ENCODE results near the gene LRRC45.

Gene LRRC45

GRCh38 chr17:82012640-82013295, 10.3 kb upstream of the LRRC45 start:
- DNase-seq (ENCODE audit: low read depth in 1 of 2, low spot score in 1 of 2): no peak
- no peaks in the 10 kb centered on the region for H3K27me3 ChIP-seq (ENCODE audit: insufficient read depth, poor library complexity, severe bottlenecking)
- H3K27ac ChIP-seq (replicated peaks): no peak overlapping the region
- no peak overlapping the region for H3K4me3 ChIP-seq (replicated peaks; ENCODE audit: insufficient read depth, low read length)
- TF ChIP-seq, protein P1, sequence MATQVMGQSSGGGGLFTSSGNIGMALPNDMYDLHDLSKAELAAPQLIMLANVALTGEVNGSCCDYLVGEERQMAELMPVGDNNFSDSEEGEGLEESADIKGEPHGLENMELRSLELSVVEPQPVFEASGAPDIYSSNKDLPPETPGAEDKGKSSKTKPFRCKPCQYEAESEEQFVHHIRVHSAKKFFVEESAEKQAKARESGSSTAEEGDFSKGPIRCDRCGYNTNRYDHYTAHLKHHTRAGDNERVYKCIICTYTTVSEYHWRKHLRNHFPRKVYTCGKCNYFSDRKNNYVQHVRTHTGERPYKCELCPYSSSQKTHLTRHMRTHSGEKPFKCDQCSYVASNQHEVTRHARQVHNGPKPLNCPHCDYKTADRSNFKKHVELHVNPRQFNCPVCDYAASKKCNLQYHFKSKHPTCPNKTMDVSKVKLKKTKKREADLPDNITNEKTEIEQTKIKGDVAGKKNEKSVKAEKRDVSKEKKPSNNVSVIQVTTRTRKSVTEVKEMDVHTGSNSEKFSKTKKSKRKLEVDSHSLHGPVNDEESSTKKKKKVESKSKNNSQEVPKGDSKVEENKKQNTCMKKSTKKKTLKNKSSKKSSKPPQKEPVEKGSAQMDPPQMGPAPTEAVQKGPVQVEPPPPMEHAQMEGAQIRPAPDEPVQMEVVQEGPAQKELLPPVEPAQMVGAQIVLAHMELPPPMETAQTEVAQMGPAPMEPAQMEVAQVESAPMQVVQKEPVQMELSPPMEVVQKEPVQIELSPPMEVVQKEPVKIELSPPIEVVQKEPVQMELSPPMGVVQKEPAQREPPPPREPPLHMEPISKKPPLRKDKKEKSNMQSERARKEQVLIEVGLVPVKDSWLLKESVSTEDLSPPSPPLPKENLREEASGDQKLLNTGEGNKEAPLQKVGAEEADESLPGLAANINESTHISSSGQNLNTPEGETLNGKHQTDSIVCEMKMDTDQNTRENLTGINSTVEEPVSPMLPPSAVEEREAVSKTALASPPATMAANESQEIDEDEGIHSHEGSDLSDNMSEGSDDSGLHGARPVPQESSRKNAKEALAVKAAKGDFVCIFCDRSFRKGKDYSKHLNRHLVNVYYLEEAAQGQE (IDR thresholded peaks at IDR 0.05; ENCODE audit: insufficient replicate concordance, low read depth): no peak
- TF ChIP-seq SPI1 (IDR thresholded peaks at IDR 0.05; ENCODE audit: borderline replicate concordance, low read depth) (no peak), POLR2AphosphoS5 (IDR thresholded peaks at IDR 0.05; ENCODE audit: low read depth) (no peak), CTCF (IDR thresholded peaks at IDR 0.05; ENCODE audit: insufficient read depth, low read length) (no peak), GABPA (IDR thresholded peaks at IDR 0.05; ENCODE audit: low read depth) (no peak)

GRCh38 chr17:82013341-82013740, 9.8 kb upstream of the LRRC45 start:
- no peak overlapping the region for H3K27ac ChIP-seq (replicated peaks)
- no peaks in the 10 kb centered on the region for H3K27me3 ChIP-seq (ENCODE audit: insufficient read depth, poor library complexity, severe bottlenecking)
- TF ChIP-seq POLR2AphosphoS5 (IDR thresholded peaks at IDR 0.05; ENCODE audit: low read depth) (no peak), CTCF (IDR thresholded peaks at IDR 0.05; ENCODE audit: insufficient read depth, low read length) (no peak), SPI1 (IDR thresholded peaks at IDR 0.05; ENCODE audit: borderline replicate concordance, low read depth) (no peak), GABPA (IDR thresholded peaks at IDR 0.05; ENCODE audit: low read depth) (no peak)
- TF ChIP-seq, protein P1 (IDR thresholded peaks at IDR 0.05; ENCODE audit: insufficient replicate concordance, low read depth): no peak
- no peak for DNase-seq (ENCODE audit: low read depth in 1 of 2, low spot score in 1 of 2)
- no peak overlapping the region for H3K4me3 ChIP-seq (replicated peaks; ENCODE audit: insufficient read depth, low read length)

GRCh38 chr17:82013772-82014321, 9.3 kb upstream of the LRRC45 start:
- no peak for TF ChIP-seq GABPA (IDR thresholded peaks at IDR 0.05; ENCODE audit: low read depth)
- TF ChIP-seq, protein P1 (IDR thresholded peaks at IDR 0.05; ENCODE audit: insufficient replicate concordance, low read depth): no peak
- no peak for TF ChIP-seq POLR2AphosphoS5 (IDR thresholded peaks at IDR 0.05; ENCODE audit: low read depth)
- TF ChIP-seq SPI1 (IDR thresholded peaks at IDR 0.05; ENCODE audit: borderline replicate concordance, low read depth): no peak
- no peak for TF ChIP-seq CTCF (IDR thresholded peaks at IDR 0.05; ENCODE audit: insufficient read depth, low read length)
- Histone ChIP-seq H3K27ac (replicated peaks) (no peak overlapping the region), H3K4me3 (replicated peaks; ENCODE audit: insufficient read depth, low read length) (no peak overlapping the region), H3K27me3 (ENCODE audit: insufficient read depth, poor library complexity, severe bottlenecking) (no peaks in the 10 kb centered on the region)
- DNase-seq (ENCODE audit: low read depth in 1 of 2, low spot score in 1 of 2): no peak

Data from HL-60 (cell line).